GM18907 (cell line): ENCODE measurements around the gene DES.

ENCODE experiments used
- ATAC-seq: cut with Tn5 transposase; IDR thresholded peaks from one replicate; pipeline ENCODE4 v1.9.1; 2021; ENCODE audit warnings: mild to moderate bottlenecking, moderate library complexity; ENCODE audit not compliant: unreplicated experiment

Gene DES

GRCh38 chr2:219419331-219420197 lies 1.4 kb downstream of the DES start:
- no peak for ATAC-seq

DNA sequence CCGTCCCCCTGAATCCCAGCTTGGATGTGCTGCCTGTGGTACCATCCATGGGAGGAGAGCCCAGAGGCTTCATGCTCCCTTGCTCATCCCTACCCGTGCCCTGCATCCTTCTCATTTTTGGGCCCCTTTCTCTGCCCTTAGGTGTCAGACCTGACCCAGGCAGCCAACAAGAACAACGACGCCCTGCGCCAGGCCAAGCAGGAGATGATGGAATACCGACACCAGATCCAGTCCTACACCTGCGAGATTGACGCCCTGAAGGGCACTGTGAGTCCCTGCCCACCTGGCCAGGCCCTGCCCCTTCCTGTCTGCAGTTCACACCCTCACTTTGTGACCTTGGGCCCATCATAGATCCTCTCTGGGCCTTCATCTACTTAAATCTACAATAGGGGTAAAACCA lies 2.5 kb downstream of the DES start:
- ATAC-seq = no peak

- no peak for ATAC-seq
Measured at GRCh38 chr2:219421323-219421722, 3.1 kb downstream of the DES start.

GRCh38 chr2:219422952-219423534 lies 4.9 kb downstream of the DES start:
- ATAC-seq = no peak

- ATAC-seq = no peak
Measured at GRCh38 chr2:219423652-219424377, 5.6 kb downstream of the DES start.

- no peak for ATAC-seq
Measured at GRCh38 chr2:219425238-219426067, 7.3 kb downstream of the DES start.

GRCh38 chr2:219426068-219426443 lies 7.9 kb downstream of the DES start:
- ATAC-seq = no peak

- no peak for ATAC-seq
Measured at GRCh38 chr2:219426534-219427136, 8.5 kb downstream of the DES start.

DNA sequence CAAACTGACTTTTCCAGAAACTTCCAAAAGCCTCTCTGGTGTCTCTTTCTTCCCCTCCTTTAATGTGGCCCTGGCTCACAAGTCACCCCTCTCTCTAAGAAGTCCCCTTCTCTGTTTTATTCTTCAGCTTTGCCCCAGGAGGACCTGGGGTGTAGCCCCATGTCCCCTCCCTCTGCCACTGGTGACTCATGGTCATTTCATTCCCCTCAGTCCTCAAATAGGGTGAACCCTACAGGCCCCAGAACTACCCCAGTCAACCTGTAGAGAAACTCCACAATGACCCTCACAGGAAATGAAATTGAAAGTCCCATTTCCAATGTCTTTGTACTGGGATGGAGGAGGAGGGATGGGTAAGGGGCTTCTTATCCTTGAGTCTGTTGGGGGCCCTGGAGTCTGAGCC lies 10.3 kb downstream of the DES start:
- no peak for ATAC-seq

GRCh38 chr2:219429958-219430606 lies 11.9 kb downstream of the DES start:
- no peak for ATAC-seq

DNA sequence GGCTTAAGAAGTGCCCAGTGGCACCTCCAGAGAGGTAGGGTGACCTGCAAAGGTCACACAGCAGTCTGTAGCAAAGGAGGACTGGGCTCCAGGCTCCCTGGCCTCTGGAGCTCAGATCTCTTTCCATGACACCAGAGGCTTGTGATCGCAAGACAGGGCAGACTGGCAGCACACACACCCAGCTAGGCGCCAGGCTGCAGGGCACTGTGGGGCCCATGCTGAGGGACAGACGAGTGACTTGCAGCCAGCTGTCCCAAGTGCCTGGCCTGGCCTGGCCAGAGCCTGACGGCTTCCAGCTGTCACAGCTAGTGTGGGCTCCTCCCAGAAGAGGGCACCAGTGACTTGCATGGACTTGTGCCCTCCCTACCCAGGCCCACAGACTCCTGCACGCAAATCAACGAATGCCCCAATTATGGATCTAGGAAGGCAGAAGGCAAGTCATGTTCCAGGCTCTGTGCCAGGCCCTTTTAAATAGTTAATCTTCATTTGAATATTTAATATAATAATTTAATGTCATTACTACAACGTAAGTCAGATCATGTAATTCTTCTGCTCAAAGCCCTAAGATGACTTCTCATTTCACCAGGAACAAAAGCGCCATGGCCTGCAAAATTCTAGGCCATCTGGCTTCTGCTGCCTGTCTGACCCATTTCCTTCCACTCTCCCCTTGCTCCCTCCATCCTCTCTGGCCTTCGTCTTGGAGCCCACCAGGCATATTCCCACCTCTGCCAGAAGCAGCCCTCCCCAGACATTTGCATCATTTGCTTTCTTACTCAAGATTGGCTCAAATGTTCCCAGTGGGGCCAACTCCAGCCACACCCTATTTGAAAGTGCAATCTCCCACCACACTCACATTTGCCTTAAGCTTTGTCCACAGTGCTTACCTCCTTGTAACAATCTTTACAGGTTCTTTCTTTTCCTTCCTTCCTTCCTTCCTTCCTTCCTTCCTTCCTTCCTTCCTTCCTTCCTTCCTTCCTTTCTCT lies 12.7 kb downstream of the DES start:
- ATAC-seq = no peak

GRCh38 chr2:219433666-219434467 lies 15.7 kb downstream of the DES start:
- no peak for ATAC-seq

- no peak for ATAC-seq
Measured at GRCh38 chr2:219434468-219434717, 16.2 kb downstream of the DES start.

GRCh38 chr2:219434718-219435525 lies 16.7 kb downstream of the DES start, which contains the start of gene SPEG:
Gene SPEG (plus strand): TSS chr2:219434843. CDS start chr2:219434978, 135 bp downstream.
- ATAC-seq = no peak

DNA sequence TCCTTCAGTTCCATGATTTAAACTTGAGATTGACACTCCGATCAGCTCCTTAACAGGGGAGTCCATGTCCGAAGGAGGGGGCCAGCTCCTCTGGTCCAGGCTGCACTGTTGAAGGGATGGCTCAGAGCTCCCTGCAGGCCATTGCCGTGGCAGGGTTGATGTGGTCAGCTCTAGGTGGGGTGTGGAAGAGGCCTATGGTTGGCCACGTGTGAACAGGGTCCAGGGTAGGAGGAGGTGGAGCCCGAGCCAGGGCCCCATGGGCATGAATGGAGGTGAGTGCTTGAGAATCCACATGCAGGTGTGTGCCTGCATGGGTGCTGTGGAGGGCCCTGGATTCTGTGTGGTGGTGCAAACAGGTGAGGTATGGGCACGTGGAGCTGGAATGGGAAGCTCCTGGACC lies 17.5 kb downstream of the DES start:
- ATAC-seq = no peak

GRCh38 chr2:219436491-219436890 lies 18.3 kb downstream of the DES start:
- ATAC-seq = no peak

DNA sequence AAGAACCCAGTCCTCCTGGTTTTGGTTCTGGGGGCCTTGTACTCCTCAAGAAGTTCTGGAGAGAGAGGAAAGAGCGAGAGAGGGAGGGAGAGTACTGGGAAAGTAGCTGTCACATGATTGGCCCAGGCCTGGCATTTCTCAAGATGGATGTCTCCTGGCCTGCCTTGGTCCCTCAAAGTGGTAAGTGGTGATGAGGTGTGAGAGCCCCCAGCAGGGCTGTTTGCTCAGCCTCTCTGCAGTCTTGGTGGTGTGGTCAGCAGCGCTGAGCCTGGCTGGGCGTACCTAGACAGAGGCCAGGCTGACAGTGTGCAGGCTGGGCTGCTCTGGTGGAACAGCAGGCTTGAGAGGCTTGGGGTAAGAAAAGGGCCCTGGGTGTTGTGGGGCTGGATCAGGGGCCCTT lies 19.0 kb downstream of the DES start:
- no peak for ATAC-seq
